ENCODE measurements around the gene NDUFAB1.
A peak's percentile ranks its signal among the peaks of the same experiment; 100 is the strongest.
"Not testable (repeated sequence)": the region's sequence is repeated elsewhere in the genome, so short reads cannot be mapped to it uniquely, and the experiment has no call there.

NDUFAB1 gene

DNA sequence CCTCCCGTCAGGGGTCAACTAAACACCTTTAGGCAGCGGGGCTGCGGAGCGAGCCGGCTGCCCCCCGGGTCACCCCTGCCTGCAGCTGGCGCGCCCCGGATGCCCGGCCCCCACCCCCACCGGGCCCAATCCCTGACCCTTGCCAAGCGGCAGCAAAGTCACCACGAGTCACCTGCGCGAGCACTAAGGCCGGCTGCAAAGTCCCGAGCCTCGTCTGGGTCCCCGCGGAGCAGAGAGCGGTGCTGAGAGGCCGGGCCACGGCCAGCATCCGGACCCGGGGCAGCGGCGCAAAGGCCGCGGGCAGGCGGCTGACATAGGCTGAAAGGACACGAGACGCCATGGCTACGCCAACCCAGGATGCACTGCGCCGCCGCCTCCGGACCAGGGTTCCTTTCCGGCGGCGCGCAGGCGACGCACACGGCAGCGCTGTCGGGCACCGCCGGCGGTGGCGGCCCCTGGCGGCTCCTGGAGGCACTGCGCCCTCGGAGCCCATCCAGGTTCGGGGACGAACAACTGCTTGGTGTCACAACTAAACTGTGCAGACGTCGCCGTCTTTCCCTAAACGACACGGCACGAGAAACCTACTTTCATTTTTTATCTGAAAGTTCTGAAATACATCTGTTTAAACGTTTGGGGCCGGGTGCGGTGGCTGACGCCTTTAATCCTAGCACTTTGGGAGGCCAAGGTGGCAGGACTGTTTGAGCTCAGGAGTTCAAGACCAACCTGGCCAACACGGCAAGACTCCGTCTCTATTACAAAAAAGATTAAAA is at the start of gene NDUFAB1:
Gene NDUFAB1 (minus strand): TSS at position 366 of the 770 bp plus-strand sequence. CDS start 26 bp downstream, at position 340.
- DNase-seq (ENCODE audit: low read depth), result peak; percentile 65

DNA sequence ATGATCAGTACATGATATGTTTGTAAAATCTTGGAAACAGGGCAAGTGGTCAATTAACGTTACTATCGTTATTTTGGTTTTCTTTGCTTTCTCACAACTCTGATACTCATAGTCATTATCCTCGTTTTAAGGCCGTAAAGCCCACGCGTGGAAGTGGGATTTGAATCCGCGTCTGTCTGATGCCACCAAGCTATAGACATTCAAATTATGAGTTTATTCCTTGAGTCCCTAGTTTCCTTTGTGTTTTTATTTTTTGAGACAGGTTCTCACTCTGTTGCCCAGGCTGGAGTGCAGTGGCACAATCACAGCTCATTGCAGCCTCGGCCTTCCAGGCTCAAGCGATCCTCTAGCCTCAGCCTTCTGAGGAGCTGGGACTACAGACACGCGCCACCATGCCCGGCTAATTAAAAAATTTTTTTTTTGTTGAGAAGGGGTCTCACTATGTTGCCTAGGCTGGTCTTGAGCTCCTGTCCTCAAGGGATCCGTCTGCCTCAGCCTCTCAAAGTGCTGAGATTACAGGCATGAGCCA is 46.2 kb upstream of the NDUFAB1 start:
- DNase-seq (ENCODE audit: low read depth), result no peak

DNA sequence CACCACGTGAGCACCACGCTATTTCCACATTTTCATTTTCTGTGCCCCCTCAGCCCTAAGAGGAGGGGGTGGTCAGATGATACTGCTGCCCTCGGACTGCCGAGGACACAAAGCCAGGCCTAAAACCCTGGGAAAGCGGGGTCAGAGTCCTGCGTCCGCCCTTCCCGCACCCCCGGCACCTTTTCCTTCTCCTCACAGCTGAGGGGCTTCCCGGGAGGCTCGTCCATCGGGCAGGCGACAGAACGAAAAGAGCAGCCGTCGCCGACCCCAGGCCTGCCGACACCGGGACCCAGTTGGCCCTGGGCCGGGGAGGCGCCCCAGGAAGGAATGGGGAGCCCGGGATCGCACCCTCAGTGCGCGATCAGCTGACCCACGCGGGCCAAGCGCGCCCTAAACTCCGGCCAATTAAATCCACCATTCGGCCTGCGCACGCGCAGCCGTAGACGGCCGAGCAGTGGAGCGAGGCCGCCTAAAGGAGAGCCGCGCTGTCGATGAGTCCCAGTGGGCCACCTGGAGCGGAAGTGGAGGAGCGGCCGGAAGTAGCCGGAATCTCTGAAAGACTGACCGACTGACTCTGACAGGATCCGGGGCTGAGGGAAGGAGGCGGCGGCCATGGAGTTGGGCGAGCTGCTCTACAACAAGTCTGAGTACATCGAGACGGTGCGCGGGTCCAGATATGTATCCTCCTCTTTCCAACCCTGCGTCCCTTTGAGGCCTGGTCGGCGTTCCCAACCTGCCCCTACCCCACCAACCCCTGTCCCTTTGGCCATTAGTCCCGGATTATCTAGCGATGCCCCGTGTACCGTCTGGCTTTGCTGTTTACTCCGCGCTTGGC is 45.0 kb upstream of the NDUFAB1 start, which contains the start of the genes DCTN5 and PALB2:
Gene DCTN5 (plus strand): TSS at position 536 of the 835 bp plus-strand sequence. CDS start 77 bp downstream, at position 613.
Gene PALB2 (minus strand): TSS at position 380 of the 835 bp plus-strand sequence. CDS start 153 bp downstream, at position 227.
- peak; percentile 85 for DNase-seq (ENCODE audit: low read depth)

DNA sequence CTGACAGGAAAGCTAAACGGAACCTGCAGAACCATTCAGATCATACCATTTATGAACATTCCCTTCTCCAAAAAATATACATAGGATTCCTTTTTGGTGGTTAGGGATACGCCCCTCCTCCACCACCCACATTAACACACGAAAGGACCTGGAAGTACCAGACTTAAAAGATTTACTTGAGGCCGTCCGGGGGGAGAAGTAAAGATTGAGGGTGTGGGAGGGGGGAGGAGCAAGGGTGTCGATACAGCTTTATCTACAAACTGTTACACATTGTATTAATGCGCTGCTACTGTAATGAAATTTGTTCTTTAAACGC is 44.5 kb upstream of the NDUFAB1 start:
- no peak for DNase-seq (ENCODE audit: low read depth)

DNA sequence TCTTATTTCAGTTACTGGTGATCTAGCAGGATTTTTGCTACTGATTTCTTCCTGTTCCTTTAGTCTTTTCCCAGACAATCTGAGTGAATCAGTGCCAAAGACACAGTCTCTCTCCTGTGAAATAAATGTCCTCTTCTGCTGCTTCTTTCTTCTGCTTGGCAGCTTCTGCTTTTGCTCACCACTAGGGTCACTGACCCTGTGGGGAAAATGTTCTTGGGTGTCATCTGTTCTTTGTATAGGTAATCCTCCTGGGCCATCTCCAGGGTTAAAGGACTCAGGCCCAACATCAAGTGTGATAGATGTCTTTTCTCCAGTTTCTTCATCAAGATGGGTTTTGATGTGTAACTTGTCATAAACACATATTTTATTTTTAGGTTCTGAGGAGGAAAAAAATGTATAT is 39.8 kb upstream of the NDUFAB1 start:
- DNase-seq (ENCODE audit: low read depth), result no peak

DNA sequence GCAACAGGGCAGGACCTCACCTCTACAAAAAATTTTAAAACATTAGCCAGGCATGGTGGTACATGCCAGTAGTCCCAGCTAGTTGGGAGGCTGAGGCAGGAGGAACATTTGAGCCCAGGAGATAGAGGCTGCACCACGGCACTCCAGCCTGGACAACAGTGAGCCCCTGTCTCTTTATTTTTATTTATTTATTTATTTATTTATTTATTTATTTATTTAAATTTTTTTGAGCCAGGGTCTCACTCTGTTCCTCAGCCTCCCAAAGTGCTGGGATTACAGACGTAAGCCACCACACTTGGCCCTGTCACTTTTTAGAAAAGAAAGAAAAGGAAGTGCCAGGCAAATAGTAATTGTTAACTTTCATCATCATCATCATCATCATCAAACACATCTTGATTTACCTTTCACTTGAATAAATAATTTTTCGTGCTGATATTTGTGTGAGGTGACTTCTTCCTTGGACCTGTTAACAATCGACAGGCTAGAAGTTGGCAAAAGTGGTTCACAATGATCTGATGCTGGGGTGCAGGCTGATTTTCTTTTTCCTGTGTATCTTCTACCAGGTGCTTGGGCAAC is 38.4 kb upstream of the NDUFAB1 start:
- no peak for DNase-seq (ENCODE audit: low read depth)

DNA sequence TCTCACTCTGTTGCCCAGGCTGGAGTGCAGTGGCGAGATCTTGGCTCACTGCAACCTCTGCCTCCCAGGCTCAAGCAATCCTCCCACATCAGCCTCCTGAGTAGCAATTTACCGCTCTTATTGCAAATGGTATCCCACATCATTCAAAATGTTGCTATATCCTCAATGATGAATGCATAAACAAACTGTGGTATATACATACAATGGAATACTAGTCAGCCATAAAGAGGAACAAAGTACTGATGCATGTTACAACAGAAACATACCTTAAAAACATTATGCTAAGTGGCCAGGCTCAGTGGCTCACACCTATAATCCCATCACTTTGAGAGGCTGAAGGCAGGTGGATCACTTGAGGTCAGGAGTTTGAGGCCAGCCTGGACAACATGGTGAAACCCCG is 35.8 kb upstream of the NDUFAB1 start:
- not testable (repeated sequence) for DNase-seq (ENCODE audit: low read depth)

DNA sequence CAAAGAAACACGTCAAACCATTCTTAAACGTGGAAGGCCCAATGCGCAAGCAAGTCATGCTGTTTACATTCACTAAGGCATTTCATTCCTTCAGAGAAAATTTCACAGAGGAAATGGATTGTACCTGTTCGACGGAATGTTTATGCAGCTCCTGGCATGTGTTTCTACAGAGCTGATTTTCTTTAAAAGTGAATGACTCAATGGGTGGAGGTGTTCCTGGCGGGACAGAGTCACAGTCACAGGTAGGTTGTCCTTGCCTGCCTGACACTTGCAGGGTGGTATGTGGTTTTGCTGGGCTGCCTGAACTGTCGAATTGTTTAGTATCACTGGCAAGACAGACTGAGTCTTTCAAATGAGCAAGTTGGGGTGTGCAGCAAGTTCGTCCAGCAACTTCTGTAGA is 33.4 kb upstream of the NDUFAB1 start:
- no peak for DNase-seq (ENCODE audit: low read depth)

DNA sequence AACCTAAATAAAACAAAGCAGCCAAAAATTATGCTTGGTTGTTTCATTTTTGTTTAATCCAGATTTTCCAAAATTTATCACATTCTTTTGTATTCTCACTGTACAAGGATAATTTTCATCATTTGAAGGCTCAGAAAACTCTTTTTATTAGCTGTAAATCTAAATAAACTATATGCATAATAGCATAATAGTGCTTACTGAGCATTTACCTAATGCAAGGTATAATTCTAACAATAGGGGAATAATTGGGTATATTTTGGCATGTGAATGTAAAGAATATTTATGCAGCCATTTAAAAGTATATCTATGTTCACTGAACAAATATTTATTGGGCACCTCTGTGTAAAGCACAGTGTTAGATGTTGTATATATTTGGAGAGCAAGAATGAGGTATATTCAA is 28.0 kb upstream of the NDUFAB1 start:
- DNase-seq (ENCODE audit: low read depth), result no peak

DNA sequence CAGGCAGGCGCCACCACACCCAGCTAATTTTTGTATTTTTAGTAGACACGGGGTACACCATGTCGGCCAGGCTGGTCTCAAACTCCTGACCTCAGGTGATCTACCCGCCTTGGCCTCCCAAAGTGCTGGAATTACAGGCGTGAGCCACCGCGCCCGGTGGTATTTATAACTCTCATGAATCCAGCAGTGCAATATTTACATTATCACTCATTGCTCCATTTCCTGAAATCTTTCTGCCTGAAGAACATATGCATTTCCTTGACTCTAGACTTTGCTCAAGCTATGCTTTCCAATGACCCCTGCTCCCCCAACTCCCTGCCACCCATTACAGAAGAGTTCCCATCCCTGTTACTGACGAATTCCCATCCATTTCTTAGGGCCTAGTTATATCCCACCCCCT is 19.7 kb upstream of the NDUFAB1 start:
- DNase-seq (ENCODE audit: low read depth), result no peak

DNA sequence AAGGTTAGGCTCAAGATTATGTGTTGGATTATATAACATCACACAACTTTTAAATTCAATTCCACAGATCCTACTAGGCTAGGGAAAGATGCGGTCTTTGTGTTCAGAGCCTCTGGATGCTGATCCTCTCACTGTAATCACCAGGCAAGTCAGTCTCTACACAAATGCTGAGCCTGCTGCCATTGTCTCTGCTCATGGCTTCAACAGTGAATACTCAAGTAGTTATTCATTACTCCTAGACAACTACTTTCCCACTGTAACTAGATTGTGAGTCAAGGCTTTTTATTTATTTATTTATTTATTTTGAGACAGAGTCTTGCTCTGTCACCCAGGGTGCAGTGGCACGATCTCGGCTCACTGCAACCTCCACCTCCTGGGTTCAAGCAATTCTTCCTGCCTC is 15.8 kb upstream of the NDUFAB1 start:
- DNase-seq (ENCODE audit: low read depth), result no peak

DNA sequence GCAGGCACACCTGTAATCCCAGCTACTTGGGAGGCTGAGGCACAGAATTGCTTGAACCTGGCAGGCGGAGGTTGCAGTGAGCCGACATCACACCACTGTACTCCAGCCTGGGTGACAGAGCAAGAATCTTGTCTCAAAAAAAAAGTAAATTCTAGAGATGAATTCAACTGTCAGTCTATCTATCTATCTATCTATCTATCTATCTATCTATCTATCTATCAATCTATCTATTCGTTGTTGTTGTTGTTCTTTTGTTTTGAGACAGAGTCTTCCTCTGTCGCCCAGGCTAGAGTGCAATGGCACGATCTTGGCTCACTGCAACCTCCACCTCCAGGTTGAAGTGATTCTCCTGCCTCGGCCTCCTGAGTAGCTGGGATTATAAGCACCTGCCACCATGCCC is 14.8 kb upstream of the NDUFAB1 start:
- DNase-seq (ENCODE audit: low read depth), result not testable (repeated sequence)

DNA sequence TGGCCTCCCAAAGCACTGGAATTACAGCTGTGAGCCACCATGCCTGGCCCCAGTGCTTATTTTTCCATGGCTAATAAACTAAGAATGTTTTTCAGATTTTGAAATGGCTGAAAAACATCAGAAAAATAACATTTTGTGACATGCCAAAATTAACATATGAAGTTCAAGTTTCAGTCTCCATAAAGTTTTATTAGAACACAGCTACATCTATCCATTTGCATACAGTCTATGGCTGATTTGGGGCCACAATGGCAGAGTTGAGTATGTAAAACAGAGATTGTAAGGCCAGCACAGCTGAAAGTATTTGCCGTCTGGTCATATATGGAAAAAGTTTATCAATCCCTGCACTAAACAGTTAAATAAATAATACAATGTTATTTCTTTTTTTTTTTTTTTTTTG is 13.8 kb upstream of the NDUFAB1 start:
- DNase-seq (ENCODE audit: low read depth), result no peak

DNA sequence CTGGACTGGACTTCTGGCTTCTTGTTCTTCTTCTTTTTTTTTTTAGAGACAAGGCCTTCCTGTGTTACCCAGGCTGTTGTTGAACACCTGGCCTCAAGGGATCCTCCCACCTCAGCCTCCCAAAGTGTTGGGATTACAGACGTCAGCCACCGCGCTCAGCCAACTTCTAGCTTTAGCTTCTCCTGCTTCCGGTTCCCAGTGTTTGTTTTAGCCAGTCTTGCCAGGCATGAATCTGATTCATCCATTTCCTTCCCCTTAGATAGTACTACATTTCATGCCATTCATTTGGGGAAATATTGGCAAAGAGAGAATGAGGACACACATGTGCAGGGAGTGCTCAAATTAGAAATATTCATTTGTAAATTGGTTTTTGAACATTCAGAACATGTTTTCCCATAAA is 12.1 kb upstream of the NDUFAB1 start:
- no peak for DNase-seq (ENCODE audit: low read depth)

DNA sequence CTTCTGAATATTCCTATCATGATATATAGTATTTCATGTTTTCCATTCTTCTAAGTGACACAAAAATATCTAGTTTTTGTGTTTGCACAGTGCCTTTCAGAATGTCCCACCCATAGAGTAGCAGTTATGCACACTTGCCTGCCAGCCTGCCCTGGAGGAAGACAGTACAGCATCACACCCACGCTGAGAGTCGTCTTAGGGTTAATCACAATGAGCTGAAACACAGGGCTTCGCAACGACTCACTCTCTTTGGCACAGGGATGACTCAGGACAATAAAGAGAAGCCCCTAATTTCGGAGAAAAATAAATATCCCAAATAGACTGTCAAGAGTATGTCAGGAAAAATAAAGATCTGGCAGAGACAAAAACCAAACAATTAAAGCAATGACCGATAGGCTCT is 11.6 kb upstream of the NDUFAB1 start:
- no peak for DNase-seq (ENCODE audit: low read depth)

DNA sequence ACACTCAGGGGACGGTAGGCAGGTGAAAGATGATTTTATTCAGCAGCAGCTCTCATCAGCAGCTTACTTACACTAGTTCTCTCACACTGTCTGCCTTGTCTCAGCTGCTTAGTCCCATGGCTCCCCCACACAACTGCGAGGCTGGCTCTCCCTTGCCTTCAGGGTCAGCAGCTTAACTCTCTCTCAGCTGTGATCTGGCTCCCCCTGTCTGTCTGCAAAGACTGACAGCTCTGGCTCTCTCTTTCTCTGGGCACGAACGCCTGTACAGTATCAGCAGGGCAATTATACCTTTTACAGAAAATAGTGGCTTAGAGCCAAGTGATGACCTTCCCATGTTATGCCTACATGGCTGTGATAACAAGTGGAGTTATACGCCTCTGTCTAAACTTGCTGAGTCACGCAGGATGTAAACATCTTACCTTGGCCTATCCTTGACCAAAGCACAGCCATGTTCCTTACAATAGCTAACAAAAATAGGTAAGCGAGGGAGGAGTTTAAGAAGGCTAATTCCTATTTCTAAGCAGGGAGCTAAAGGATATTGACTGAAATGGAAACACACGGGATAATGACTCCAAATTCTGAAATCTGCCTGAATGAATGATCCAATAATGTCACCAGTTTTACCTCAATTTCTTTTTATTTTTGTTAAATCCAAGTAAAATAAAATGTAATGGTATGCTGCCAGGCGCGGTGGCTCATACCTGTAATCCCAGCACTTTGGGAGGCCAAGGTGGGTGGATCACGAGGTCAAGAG is 1.1 kb upstream of the NDUFAB1 start:
- no peak for DNase-seq (ENCODE audit: low read depth)

DNA sequence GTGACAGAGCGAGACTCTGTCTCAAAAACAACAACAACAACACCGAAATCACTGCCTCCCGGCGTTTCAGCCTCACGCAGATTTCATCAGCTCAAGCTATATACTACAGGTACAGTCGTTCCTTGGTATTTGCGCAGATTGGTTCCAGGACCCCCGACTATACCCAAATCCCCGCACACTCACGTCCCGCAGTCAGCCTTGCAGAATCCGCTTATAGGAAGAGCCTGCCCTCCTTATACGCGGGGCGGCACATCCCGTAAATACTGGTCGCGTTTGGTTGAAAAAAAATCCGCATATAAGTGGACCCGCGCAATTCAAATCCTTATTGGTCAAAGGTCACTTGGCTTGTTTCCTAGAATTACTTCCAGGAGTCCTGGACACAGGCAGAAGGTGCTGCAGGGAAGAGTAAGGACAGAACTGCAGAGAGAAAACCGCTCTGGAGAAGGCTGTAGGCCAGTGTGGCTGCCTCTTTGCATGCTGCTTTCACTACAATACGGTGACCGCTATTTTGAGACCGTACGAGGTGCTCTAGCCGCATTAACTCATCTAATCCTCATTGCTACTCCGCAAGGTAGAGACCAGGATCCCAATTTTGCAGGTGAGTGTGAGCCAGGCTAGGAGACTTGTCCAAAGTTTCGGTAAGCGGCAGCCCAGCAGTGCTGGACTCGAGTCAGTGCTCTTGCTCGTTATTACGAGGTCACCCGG is 718 bp downstream of the NDUFAB1 start:
- no peak for DNase-seq (ENCODE audit: low read depth)

DNA sequence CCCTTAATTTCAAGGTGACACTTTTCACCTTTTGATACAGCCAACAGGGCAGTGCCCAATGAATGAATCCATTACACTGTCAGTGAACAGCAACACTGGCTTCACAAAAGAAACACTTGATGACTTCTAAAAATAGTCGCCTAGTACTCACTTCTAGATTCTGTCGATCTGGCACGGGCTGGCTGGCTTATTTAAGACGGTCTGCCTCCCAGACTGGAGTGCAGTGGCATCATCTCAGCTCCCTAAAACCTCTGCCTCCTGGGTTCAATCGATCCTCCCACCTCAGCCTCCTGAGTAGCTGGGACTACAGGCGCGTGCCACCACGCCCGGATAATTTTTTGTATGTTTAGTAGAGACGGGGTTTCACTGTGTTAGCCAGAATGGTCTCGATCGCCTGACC is 1.9 kb downstream of the NDUFAB1 start:
- DNase-seq (ENCODE audit: low read depth), result no peak

DNA sequence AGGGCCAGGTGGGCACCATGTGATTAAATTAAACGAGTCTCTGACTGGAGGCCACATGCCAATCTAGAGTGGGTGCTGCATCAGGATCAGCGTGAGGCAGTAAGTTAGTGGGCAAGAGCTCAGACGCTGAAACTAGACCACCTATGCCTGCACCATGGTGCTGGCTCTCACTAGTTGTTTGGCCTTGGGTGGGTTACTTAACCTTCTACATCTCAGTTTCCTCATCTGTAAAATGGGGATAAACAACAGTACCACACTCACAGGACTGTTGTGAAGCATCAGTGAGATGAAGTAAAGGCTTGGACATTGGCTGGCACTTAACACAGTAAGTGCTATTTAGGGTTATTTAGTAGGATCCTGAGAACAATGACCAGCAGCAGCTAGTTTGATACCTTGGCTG is 5.9 kb downstream of the NDUFAB1 start:
- DNase-seq (ENCODE audit: low read depth), result no peak

DNA sequence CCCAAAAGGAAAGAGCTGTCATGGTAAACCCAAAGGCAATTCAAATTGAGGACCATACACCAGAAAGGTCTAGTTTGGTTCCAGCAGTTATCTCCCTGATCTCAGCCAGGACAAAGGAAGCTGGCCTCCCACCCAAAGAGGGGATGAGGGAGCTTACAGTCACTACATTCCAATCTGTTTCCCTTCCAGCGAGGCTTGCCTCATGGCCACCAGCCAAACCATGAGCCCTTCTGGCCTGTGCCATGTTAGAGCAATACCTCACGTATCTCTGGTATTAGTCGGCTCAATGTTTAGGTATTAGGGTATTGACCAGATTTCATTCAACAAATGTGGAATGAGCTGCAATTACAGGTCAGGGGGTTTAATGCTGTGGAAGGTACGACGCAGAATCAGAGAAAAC is 8.4 kb downstream of the NDUFAB1 start:
- peak; percentile 27 for DNase-seq (ENCODE audit: low read depth)

All from GM04504 (cell line).